GM18907 (cell line): ENCODE measurements around the gene ELOB.

Source experiments
- ATAC-seq: cut with Tn5 transposase; IDR thresholded peaks from one replicate; pipeline ENCODE4 v1.9.1; 2021; ENCODE audit warnings: mild to moderate bottlenecking, moderate library complexity; ENCODE audit not compliant: unreplicated experiment

The ELOB gene

GRCh38 chr16:2751577-2752034 lies 25.5 kb downstream of the ELOB start:
- ATAC-seq = peak; percentile 44

- ATAC-seq = no peak
Measured at GRCh38 chr16:2749936-2750335, 27.1 kb downstream of the ELOB start.

- no peak for ATAC-seq
Measured at GRCh38 chr16:2749476-2749875, 27.6 kb downstream of the ELOB start.

GRCh38 chr16:2748757-2749455 lies 28.2 kb downstream of the ELOB start:
- ATAC-seq = no peak

- no peak for ATAC-seq
Measured at GRCh38 chr16:2745961-2746360, 31.1 kb downstream of the ELOB start.

GRCh38 chr16:2745116-2745890 lies 31.8 kb downstream of the ELOB start:
- no peak for ATAC-seq

- ATAC-seq = no peak
Measured at GRCh38 chr16:2744711-2745110, 32.4 kb downstream of the ELOB start.

- no peak for ATAC-seq
Measured at GRCh38 chr16:2743007-2743810, 33.9 kb downstream of the ELOB start.

GRCh38 chr16:2742323-2743006 lies 34.6 kb downstream of the ELOB start:
- no peak for ATAC-seq

GRCh38 chr16:2741168-2741567 lies 35.9 kb downstream of the ELOB start:
- ATAC-seq = no peak

GRCh38 chr16:2740476-2740875 lies 36.6 kb downstream of the ELOB start:
- no peak for ATAC-seq

GRCh38 chr16:2739625-2740430 lies 37.3 kb downstream of the ELOB start:
- ATAC-seq = no peak

GRCh38 chr16:2738615-2739014 lies 38.5 kb downstream of the ELOB start:
- no peak for ATAC-seq

- no peak for ATAC-seq
Measured at GRCh38 chr16:2737895-2738418, 39.1 kb downstream of the ELOB start.

GRCh38 chr16:2737238-2737605 lies 39.9 kb downstream of the ELOB start:
- no peak for ATAC-seq

- no peak for ATAC-seq
Measured at GRCh38 chr16:2736476-2737237, 40.4 kb downstream of the ELOB start.

- no peak for ATAC-seq
Measured at GRCh38 chr16:2734844-2735515, 42.1 kb downstream of the ELOB start.

GRCh38 chr16:2728034-2728433 lies 49.0 kb downstream of the ELOB start:
- no peak for ATAC-seq

GRCh38 chr16:2726923-2727322 lies 50.2 kb downstream of the ELOB start:
- ATAC-seq = no peak
